Activated naive CD8-positive, alpha-beta T cell treated with anti-CD3 and anti-CD28 coated beads, Interleukin-2, amount 50 U/mL, for 24 hours (primary cell): ENCODE data around the gene MANEAL.

ENCODE experiments used
- ATAC-seq: fragments of 150-1000 bp; cut with Tn5 transposase; one replicate; pipeline ENCODE4 v1.10.0; 2021
- DNase-seq: peaks from one replicate; pipeline ENCODE4 v3.0.0; 2021
- H3K27ac Mint-ChIP-seq: one replicate; pipeline ENCODE4 v1.8.0; 2021; ENCODE audit warnings: mild to moderate bottlenecking, mixed read lengths
- H3K27me3 Mint-ChIP-seq: one replicate; pipeline ENCODE4 v1.8.0; 2021; ENCODE audit warnings: mixed read lengths
- H3K36me3 Mint-ChIP-seq: one replicate; pipeline ENCODE4 v1.8.0; 2021; ENCODE audit warnings: low read depth, mixed read lengths
- H3K4me1 Mint-ChIP-seq: one replicate; pipeline ENCODE4 v1.8.0; 2021; ENCODE audit warnings: mixed read lengths
- H3K4me3 Mint-ChIP-seq: one replicate; pipeline ENCODE4 v1.8.0; 2021; ENCODE audit warnings: mild to moderate bottlenecking, moderate library complexity, mixed read lengths
- H3K9me3 Mint-ChIP-seq: one replicate; pipeline ENCODE4 v1.8.0; 2021; ENCODE audit warnings: mixed read lengths

Gene MANEAL

GRCh38 chr1:37831809-37832208, 38.2 kb downstream of the MANEAL start:
- Mint-ChIP-seq H3K27me3 (no peaks in the 10 kb centered on the region), H3K4me3 (no peak overlapping the region), H3K27ac (no peak overlapping the region), H3K9me3 (no peaks in the 10 kb centered on the region), H3K4me1 (peaks cover under 1% of the 10 kb centered on the region), H3K36me3 (peaks cover 49% of the 10 kb centered on the region)
- ATAC-seq: no peak
- no peak for DNase-seq

GRCh38 chr1:37836788-37837187, 43.1 kb downstream of the MANEAL start:
- Mint-ChIP-seq H3K4me1 (no peaks in the 10 kb centered on the region), H3K36me3 (peaks cover 48% of the 10 kb centered on the region), H3K4me3 (no peak overlapping the region), H3K27me3 (no peaks in the 10 kb centered on the region), H3K27ac (no peak overlapping the region), H3K9me3 (no peaks in the 10 kb centered on the region)
- DNase-seq (no peak), ATAC-seq (no peak)

GRCh38 chr1:37839676-37840075, 46.0 kb downstream of the MANEAL start:
- DNase-seq (no peak), ATAC-seq (no peak)
- Mint-ChIP-seq H3K4me3 (no peak overlapping the region), H3K36me3 (peaks cover 36% of the 10 kb centered on the region), H3K27ac (no peak overlapping the region), H3K9me3 (no peaks in the 10 kb centered on the region), H3K27me3 (no peaks in the 10 kb centered on the region), H3K4me1 (peaks cover 6% of the 10 kb centered on the region)

DNA sequence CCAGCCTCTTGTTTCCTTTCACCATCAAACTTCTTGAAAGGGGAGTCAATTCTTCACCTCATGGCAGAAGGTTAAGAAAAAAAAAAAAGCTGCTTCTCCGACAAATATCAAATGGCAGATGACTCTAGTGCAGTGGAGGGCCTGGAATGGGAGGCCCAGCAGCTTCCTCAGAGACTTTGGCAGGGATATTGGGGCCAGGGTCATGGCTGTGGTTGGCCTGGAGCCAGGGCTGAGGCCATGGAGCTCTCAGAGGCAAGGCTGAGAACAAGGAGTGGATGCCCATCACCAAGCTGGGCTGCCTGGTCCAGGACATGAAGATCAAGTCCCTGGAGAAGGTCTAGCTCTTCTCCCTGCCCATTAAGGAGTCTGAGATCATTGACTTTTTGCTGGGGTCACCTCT, 47.1 kb downstream of the MANEAL start:
- peaks cover 11% of the 10 kb centered on the region for H3K4me1 Mint-ChIP-seq
- no peak for ATAC-seq
- no peaks in the 10 kb centered on the region for H3K9me3 Mint-ChIP-seq
- H3K27me3 Mint-ChIP-seq: no peaks in the 10 kb centered on the region
- no peak overlapping the region for H3K27ac Mint-ChIP-seq
- peaks cover 35% of the 10 kb centered on the region for H3K36me3 Mint-ChIP-seq
- H3K4me3 Mint-ChIP-seq: no peak overlapping the region
- DNase-seq: no peak

DNA sequence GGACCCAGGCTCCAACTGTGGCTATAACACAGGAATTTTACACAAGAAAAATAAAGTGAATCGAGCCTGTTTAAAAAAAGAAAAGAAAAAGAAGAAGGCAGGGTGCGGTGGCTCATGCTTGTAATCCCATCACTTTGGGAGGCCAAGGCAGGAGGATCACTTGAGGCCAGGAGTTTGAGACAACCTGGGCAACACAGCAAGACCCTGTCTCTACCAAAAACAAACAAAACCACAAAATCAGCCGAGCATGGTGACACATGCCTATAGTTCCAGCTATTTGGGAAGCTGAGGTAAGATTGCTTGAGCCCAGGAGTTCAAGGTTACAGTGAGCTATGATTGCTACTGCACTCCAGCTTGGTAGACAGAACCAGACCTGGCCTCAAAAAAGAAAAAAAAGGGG, 48.0 kb downstream of the MANEAL start:
- no peaks in the 10 kb centered on the region for H3K9me3 Mint-ChIP-seq
- ATAC-seq: no peak
- no peaks in the 10 kb centered on the region for H3K27me3 Mint-ChIP-seq
- H3K27ac Mint-ChIP-seq: no peak overlapping the region
- peaks cover 20% of the 10 kb centered on the region for H3K4me1 Mint-ChIP-seq
- H3K36me3 Mint-ChIP-seq: peaks cover 40% of the 10 kb centered on the region
- DNase-seq: no peak
- no peak overlapping the region for H3K4me3 Mint-ChIP-seq

DNA sequence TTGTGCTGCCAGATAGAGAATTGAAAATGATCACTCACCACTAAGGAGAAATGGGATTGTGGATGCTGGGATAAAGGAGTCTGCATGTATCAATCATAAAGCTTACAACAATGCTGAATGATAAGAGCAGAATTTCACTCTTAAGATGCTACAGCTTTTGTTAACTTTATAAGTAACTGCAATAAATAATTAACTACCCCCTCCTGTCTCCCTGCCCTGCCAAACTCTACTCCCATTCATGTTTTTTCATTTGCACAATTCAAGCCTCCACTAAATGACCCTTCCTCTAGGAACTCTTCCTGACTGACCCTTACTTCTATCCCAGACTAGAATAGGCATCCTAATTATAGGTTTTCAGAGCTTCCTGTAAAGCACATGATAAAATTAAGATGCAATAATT, 50.9 kb downstream of the MANEAL start:
- peaks cover 34% of the 10 kb centered on the region for H3K4me1 Mint-ChIP-seq

DNA sequence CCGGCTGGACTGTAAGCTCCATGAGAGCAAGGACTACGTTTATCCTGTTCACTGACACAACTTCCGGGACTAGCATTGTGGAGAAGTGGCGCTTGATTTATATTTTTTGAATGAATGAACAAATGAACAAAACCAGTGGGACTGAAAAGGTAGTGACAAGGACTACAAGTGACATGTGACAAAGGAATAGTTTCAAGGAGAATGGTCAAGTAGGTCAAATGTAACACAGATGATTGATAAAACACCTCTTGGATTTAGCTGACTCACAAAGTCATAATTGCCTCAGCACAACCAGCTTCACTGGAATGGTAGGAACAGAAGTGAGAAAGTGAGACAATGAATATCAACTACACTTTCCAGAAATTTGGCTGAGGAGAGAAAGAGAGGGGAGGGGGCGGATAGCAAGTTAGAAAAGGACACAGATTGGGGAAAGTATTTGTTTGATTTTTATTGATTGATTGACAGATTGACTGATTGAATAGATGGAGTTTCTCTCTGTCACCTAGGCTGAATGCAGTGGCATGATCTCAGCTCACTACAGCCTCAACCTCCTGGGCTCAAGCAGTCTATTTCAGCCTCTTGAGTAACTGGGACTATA, 51.5 kb downstream of the MANEAL start:
- DNase-seq (no peak), ATAC-seq (no peak)
- Mint-ChIP-seq H3K9me3 (no peaks in the 10 kb centered on the region), H3K36me3 (peaks cover 26% of the 10 kb centered on the region), H3K4me1 (peaks cover 35% of the 10 kb centered on the region), H3K27ac (peak overlapping the region; percentile 24), H3K4me3 (no peak overlapping the region), H3K27me3 (no peaks in the 10 kb centered on the region)

More for the DNA sequence above, 50.9 kb downstream of the MANEAL start:
- H3K27me3 Mint-ChIP-seq: no peaks in the 10 kb centered on the region
- H3K36me3 Mint-ChIP-seq: peaks cover 28% of the 10 kb centered on the region
- no peak overlapping the region for H3K27ac Mint-ChIP-seq
- no peak for ATAC-seq
- DNase-seq: no peak
- H3K9me3 Mint-ChIP-seq: no peaks in the 10 kb centered on the region
- H3K4me3 Mint-ChIP-seq: no peak overlapping the region

DNA sequence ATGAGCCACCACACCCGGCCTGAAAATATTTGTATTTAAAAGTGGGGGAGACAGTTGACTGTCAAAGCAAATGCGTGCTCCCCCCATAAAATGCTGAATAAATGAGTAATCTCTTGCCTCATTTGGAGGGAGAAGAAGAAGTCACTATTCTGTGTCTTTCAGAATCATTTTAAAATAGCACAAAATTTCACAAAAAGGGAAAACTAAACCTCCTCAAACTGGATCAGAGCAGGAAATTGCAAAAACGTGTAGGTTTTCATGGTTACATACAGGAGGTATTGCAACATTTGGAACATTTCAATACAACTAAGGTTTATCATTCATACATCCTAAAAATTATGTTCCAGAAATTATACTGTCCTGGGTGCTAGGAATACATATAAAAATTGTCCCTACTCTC, 52.1 kb downstream of the MANEAL start:
- H3K9me3 Mint-ChIP-seq: no peaks in the 10 kb centered on the region
- DNase-seq (no peak), ATAC-seq (no peak)
- H3K27ac Mint-ChIP-seq: no peak overlapping the region
- H3K4me1 Mint-ChIP-seq: peaks cover 35% of the 10 kb centered on the region
- H3K36me3 Mint-ChIP-seq: peaks cover 25% of the 10 kb centered on the region
- H3K27me3 Mint-ChIP-seq: no peaks in the 10 kb centered on the region
- H3K4me3 Mint-ChIP-seq: no peak overlapping the region

DNA sequence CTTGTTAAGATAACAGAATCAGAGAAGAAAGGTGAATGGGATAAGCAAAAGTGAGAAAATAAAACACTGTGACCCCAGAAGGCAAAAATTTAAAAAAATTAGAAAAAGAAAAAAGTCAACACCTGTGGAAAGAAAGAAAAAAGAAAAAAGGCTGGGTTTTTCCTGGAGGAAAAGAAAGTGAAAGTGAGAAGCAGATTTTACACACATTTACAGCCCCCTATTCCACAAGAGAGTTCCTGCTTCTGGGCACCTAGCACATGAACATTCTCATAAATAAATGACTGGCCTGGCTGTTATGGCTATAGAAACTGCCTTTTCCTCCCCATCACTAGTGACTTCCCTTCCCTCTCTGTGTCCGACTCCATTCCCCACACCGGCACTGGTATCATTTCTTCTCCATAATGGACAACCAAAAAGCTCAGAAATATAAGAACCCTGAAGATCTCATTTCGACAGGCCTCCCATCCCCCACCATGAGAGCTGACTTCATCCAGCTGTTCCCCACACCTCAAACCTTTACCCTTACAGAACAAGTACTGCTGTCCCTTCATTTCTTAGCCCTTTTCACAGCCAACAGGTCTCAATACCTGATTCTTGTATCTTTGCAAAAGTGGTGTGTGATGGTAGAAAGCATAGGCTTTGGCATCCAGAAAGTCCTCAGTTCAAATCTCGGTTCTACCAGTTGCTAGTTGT, 53.1 kb downstream of the MANEAL start:
- H3K4me1 Mint-ChIP-seq: peaks cover 35% of the 10 kb centered on the region
- no peak for ATAC-seq
- H3K36me3 Mint-ChIP-seq: peaks cover 22% of the 10 kb centered on the region
- H3K9me3 Mint-ChIP-seq: no peaks in the 10 kb centered on the region
- no peak for DNase-seq
- H3K4me3 Mint-ChIP-seq: peak overlapping the region; percentile 55
- peak overlapping the region; percentile 65 for H3K27ac Mint-ChIP-seq
- no peaks in the 10 kb centered on the region for H3K27me3 Mint-ChIP-seq

GRCh38 chr1:37849480-37849879, 55.8 kb downstream of the MANEAL start:
- no peaks in the 10 kb centered on the region for H3K9me3 Mint-ChIP-seq
- no peaks in the 10 kb centered on the region for H3K27me3 Mint-ChIP-seq
- ATAC-seq (no peak), DNase-seq (no peak)
- no peak overlapping the region for H3K27ac Mint-ChIP-seq
- peaks cover 29% of the 10 kb centered on the region for H3K36me3 Mint-ChIP-seq
- H3K4me3 Mint-ChIP-seq: no peak overlapping the region
- peaks cover 41% of the 10 kb centered on the region for H3K4me1 Mint-ChIP-seq

DNA sequence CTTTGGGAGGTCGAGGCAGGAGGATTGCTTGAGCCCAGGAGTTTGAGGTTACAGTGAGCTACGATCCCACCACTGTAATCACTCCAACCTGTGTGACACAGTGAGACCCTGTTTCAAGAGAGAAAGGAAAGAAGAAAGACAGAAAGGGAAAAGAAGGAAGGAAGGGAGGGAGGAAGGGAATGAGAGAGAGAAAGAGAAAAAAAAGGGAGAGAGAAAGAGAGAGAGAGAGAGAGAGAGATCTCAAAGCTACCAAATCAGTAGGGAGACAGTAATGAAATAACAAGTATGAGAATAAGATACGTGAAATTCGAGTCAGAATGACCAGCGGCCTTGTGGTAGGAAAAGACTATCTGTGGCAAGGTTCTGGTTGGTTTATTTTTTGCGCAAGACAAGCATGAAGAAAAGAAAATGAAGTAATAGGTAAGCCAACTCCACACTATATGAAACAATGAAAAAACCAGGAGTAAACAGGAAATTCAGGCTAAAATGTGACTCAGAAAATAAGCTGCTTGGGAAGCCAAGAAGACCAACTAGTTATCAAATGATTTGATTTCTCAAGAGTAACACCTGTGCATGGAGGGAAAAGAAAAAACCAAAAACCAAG, 56.8 kb downstream of the MANEAL start:
- Mint-ChIP-seq H3K4me3 (no peak overlapping the region), H3K9me3 (no peaks in the 10 kb centered on the region), H3K4me1 (peaks cover 45% of the 10 kb centered on the region), H3K27ac (no peak overlapping the region), H3K36me3 (peaks cover 30% of the 10 kb centered on the region), H3K27me3 (no peaks in the 10 kb centered on the region)
- no peak for ATAC-seq
- DNase-seq: no peak
